DLD1 (cell line): ENCODE measurements around the gene MT1A.

Experiments
- in situ Hi-C: cut with HindIII; loops from 2 replicates; pipeline ENCODE4 v1.10.0; 2017; ENCODE audit warnings: low sequenced_read_pairs

Gene MT1A

GRCh38 chr16:56637814-56638750 is at the start of gene MT1A:
Gene MT1A (plus strand): TSS chr16:56638666. CDS start chr16:56638739, 73 bp downstream.
- in situ Hi-C loops: no loop called here

- in situ Hi-C loops: no loop called here
Observed at GRCh38 chr16:56588781-56589140, 49.7 kb upstream of the MT1A start.

- in situ Hi-C loops: no loop called here
Observed at GRCh38 chr16:56589141-56590039, 49.1 kb upstream of the MT1A start, which contains the start of gene MT3. Gene MT3 (plus strand): TSS chr16:56589528. CDS start chr16:56589591, 63 bp downstream.

- in situ Hi-C loops: no loop called here
Observed at GRCh38 chr16:56591377-56592060, 46.9 kb upstream of the MT1A start.

- in situ Hi-C loops: no loop called here
Observed at GRCh38 chr16:56593573-56594291, 44.7 kb upstream of the MT1A start.

- in situ Hi-C loops: no loop called here
Observed at GRCh38 chr16:56594292-56594619, 44.2 kb upstream of the MT1A start.

- in situ Hi-C loops: no loop called here
Observed at GRCh38 chr16:56600398-56600999, 38.0 kb upstream of the MT1A start.

- in situ Hi-C loops: no loop called here
Observed at GRCh38 chr16:56601325-56601724, 37.1 kb upstream of the MT1A start.

GRCh38 chr16:56603589-56603988 is 34.9 kb upstream of the MT1A start:
- in situ Hi-C loops: no loop called here

GRCh38 chr16:56604966-56605365 is 33.5 kb upstream of the MT1A start:
- in situ Hi-C loops: no loop called here

GRCh38 chr16:56605475-56605874 is 33.0 kb upstream of the MT1A start:
- in situ Hi-C loops: no loop called here

- in situ Hi-C loops: no loop called here
Observed at GRCh38 chr16:56606071-56606475, 32.4 kb upstream of the MT1A start.

- in situ Hi-C loops: no loop called here
Observed at GRCh38 chr16:56606476-56607108, 31.9 kb upstream of the MT1A start.

GRCh38 chr16:56607109-56607618 is 31.3 kb upstream of the MT1A start:
- in situ Hi-C loops: no loop called here

GRCh38 chr16:56607675-56608042 is 30.8 kb upstream of the MT1A start:
- in situ Hi-C loops: no loop called here

- in situ Hi-C loops: no loop called here
Observed at GRCh38 chr16:56608043-56608875, 30.2 kb upstream of the MT1A start, which contains the start of gene MT2A. Gene MT2A (plus strand): TSS chr16:56608584. CDS start chr16:56608656, 72 bp downstream.

GRCh38 chr16:56608876-56609462 is 29.5 kb upstream of the MT1A start:
- in situ Hi-C loops: no loop called here

GRCh38 chr16:56609463-56609921 is 29.0 kb upstream of the MT1A start:
- in situ Hi-C loops: no loop called here
